ENCODE measurements around the gene FBLN5. TPM values are rescaled to one million over a fixed set of nuclear protein-coding genes. Genes with fewer than 3 reads are reported as not detected.

FBLN5 gene
- total RNA-seq, 1 experiment from 2014 or later, result 0.23 TPM

GRCh38 chr14:91875525-91876286 is 71.8 kb downstream of the FBLN5 start:
- no peak for TF ChIP-seq POLR2AphosphoS5 (IDR thresholded peaks at IDR 0.05; ENCODE audit: low read depth, low read length)
- no peak for TF ChIP-seq CTCF (IDR thresholded peaks at IDR 0.05)
- TF ChIP-seq SIN3A (IDR thresholded peaks at IDR 0.05; ENCODE audit: borderline replicate concordance, insufficient read depth, low read depth, low read length), result no peak

GRCh38 chr14:91873471-91874415 is 73.8 kb downstream of the FBLN5 start:
- H3K36me3 ChIP-seq (ENCODE audit: control insufficient read depth, insufficient read depth, low read length), result no peaks in the 10 kb centered on the region
- H3K4me1 ChIP-seq (ENCODE audit: control insufficient read depth, insufficient read depth, low read length), result no peaks in the 10 kb centered on the region
- no peaks in the 10 kb centered on the region for H3K9me3 ChIP-seq (ENCODE audit: control insufficient read depth, insufficient read depth, low read depth, low read length)
- ATAC-seq (no peak), DNase-seq (ENCODE audit: low read depth, low spot score) (no peak)
- intact Hi-C loops (cut with micrococcal nuclease; ENCODE audit: unreplicated experiment), result no loop called here
- POLR2A ChIA-PET, result no interaction called here
- BruUV-seq (replicated peaks), result no TSS peak
- H3K27me3 ChIP-seq (ENCODE audit: control insufficient read depth, insufficient read depth, low read length), result no peaks in the 10 kb centered on the region
- no peak overlapping the region for H3K27ac ChIP-seq (ENCODE audit: low read length)
- in situ Hi-C loops (cut with HindIII; ENCODE audit: low pct_unique_long_range_greater_than_20kb, low sequenced_read_pairs), result no loop called here
- TF ChIP-seq POLR2AphosphoS5 (IDR thresholded peaks at IDR 0.05; ENCODE audit: low read depth, low read length) (no peak), CTCF (IDR thresholded peaks at IDR 0.05) (no peak), TCF7L2 (IDR thresholded peaks at IDR 0.05; ENCODE audit: low read depth, low read length) (no peak), REST (IDR thresholded peaks at IDR 0.05; ENCODE audit: insufficient read depth in 1 of 2, low read depth in 2 of 2, low read length in 1 of 2) (no peak), SIN3A (IDR thresholded peaks at IDR 0.05; ENCODE audit: borderline replicate concordance, insufficient read depth, low read depth, low read length) (no peak)
- CTCF ChIA-PET, result no interaction called here
- no peak overlapping the region for H3K4me3 ChIP-seq (ENCODE audit: low read depth in 2 of 2, low read length in 2 of 2)

More at GRCh38 chr14:91875525-91876286, 71.8 kb downstream of the FBLN5 start:
- in situ Hi-C loops (cut with HindIII; ENCODE audit: low pct_unique_long_range_greater_than_20kb, low sequenced_read_pairs) (no loop called here), intact Hi-C loops (cut with micrococcal nuclease; ENCODE audit: unreplicated experiment) (no loop called here)
- CTCF ChIA-PET, result interaction anchor here (0.6 kb wide), 1 partner anchor 36 kb away, joined by 4 read pairs; no protein-coding TSS in a partner anchor
- Histone ChIP-seq H3K4me3 (ENCODE audit: low read depth in 2 of 2, low read length in 2 of 2) (no peak overlapping the region), H3K4me1 (ENCODE audit: control insufficient read depth, insufficient read depth, low read length) (no peaks in the 10 kb centered on the region), H3K9me3 (ENCODE audit: control insufficient read depth, insufficient read depth, low read depth, low read length) (no peaks in the 10 kb centered on the region), H3K27ac (ENCODE audit: low read length) (no peak overlapping the region), H3K27me3 (ENCODE audit: control insufficient read depth, insufficient read depth, low read length) (no peaks in the 10 kb centered on the region), H3K36me3 (ENCODE audit: control insufficient read depth, insufficient read depth, low read length) (no peaks in the 10 kb centered on the region)
- no peak for DNase-seq (ENCODE audit: low read depth, low spot score)
- no peak for ATAC-seq
- POLR2A ChIA-PET, result no interaction called here
- no TSS peak for BruUV-seq (replicated peaks)

All from Panc1 (cell line).